ENCODE measurements around the gene ARPC4.
A peak's percentile ranks its signal among the peaks of the same experiment; 100 is the strongest.

The ARPC4 gene

GRCh38 chr3:9792405-9793160 lies at the start of gene ARPC4, which contains the start of gene TADA3:
Gene ARPC4, plus strand, starts transcription at chr3:9793082. Its CDS starts 40 bp downstream, at chr3:9793122.
Gene TADA3, minus strand, starts transcription at chr3:9792473. Its CDS starts 1,007 bp downstream, at chr3:9791466.
- DNase-seq: peak; percentile 87

DNA sequence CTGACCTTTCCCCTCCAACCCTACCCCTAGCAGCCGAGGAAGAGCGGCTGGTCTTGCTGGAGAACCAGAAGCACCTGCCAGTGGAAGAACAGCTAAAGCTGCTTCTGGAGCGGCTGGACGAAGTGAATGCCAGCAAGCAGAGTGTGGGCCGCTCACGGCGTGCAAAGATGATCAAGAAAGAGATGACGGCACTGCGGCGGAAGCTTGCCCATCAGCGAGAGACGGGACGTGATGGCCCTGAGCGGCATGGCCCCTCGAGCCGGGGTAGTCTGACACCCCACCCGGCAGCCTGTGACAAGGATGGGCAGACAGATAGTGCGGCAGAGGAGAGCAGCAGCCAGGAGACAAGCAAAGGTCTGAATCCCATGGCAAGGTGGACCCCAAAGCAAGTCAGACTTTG lies 49.3 kb upstream of the ARPC4 start:
- DNase-seq: no peak

GRCh38 chr3:9744162-9744561 lies 48.7 kb upstream of the ARPC4 start:
- DNase-seq: no peak

- no peak for DNase-seq
These were observed 47.4 kb upstream of the ARPC4 start for GRCh38 chr3:9745521-9745920.

- DNase-seq: no peak
These were observed 46.6 kb upstream of the ARPC4 start for GRCh38 chr3:9746330-9746729.

GRCh38 chr3:9747267-9747666 lies 45.6 kb upstream of the ARPC4 start:
- no peak for DNase-seq

DNA sequence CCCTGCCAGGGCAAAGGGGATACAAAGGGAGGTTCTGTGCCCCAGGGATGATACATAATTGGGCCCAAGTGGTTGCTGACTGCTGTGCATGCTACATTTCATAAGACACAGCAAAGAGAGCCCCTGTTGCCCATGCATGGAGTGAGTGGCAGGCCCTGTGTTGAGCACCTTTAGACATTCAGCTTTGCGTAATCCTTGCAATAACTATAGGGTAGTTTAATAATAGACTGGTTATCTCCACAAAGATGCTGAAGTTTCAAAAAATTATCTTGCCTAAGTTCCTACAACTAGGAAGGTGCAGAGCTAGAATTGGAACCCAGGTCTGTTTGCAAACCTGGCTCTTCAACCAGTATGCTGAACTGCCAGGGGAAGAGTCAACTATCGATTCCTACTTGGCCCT lies 44.9 kb upstream of the ARPC4 start:
- DNase-seq: no peak

DNA sequence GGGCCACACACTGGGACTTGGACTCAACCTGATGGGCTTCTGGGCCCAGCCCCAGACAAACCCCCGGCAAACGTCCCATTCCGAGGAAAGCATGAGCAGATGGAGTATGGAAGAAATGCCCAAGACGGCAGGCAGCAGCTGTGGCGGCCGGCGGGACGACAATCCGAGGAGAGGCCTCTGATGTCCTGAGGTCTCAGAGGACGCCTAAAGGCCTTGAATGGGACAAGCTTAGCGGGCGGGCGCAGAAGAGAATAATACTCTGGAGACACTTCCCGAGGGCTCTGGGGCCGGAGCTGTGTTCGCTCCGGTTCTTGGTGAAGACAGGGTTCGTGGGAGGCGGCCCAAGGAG lies 43.6 kb upstream of the ARPC4 start:
- DNase-seq: no peak

DNA sequence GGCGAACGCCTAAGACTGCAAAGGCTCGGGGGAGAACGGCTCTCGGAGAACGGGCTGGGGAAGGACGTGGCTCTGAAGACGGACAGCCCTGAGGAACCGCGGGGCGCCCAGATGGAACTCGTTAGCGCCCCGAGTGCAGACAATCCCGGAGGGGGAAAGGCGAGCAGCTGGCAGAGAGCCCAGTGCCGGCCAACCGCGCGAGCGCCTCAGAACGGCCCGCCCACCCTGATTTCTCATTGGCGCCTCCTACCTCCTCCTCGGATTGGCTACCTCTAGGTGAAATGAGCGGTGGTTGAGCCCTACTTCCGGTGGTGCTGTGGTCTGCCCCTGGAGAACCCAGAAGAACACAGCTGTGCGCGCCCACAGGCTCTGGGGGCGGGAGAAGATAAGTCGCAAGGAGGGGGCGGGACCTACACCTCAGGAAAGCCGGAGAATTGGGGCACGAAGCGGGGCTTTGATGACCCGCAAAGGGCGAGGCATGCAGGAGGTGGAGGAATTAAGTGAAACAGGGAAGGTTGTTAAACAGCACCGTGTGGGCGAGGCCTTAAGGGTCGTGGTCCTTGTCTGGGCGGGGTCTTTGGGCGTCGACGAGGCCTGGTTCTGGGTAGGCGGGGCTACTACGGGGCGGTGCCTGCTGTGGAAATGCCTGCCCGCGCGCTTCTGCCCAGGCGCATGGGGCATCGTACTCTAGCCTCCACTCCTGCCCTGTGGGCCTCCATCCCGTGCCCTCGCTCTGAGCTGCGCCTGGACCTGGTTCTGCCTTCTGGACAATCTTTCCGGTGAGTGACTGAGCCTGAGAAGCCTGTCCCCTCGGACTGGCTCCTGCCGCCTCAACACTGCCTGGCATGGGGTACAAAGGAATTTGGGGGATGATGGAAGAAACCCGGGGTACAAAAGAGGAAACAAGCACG lies 43.0 kb upstream of the ARPC4 start, which contains the start of gene OGG1:
Gene OGG1 (plus strand): TSS at position 308 of the 911 bp plus-strand sequence. CDS start 335 bp downstream, at position 643.
- peak; percentile 90 for DNase-seq

- no peak for DNase-seq
These were observed 42.1 kb upstream of the ARPC4 start for GRCh38 chr3:9750556-9751411.

GRCh38 chr3:9754678-9755077 lies 38.2 kb upstream of the ARPC4 start:
- no peak for DNase-seq

- no peak for DNase-seq
These were observed 35.5 kb upstream of the ARPC4 start for GRCh38 chr3:9757427-9757826.

- no peak for DNase-seq
These were observed 31.9 kb upstream of the ARPC4 start for GRCh38 chr3:9760779-9761505.

DNA sequence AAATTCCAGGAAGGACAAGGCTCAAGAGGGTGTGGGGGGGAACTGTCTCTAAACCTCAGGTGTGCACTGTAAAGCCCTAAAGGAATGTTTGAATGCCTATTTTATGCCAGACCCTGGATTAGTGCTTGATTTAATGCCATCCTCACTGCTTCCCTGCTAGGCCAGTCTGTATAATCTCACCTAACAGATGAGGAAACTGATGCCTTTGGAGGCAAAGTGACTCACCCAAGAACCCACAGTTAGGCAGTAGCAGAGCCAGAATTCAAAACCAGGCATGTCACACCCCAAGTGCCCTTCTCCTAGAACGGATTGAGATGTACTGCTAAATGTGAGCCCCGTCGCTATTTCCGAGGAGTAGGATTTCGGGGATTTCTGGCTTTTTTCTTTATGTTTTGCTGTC lies 31.0 kb upstream of the ARPC4 start:
- DNase-seq: no peak

- DNase-seq: no peak
These were observed 30.0 kb upstream of the ARPC4 start for GRCh38 chr3:9762871-9763270.

- DNase-seq: no peak
These were observed 27.0 kb upstream of the ARPC4 start for GRCh38 chr3:9765865-9766264.

- DNase-seq: no peak
These were observed 25.5 kb upstream of the ARPC4 start for GRCh38 chr3:9767418-9767817.

- DNase-seq: no peak
These were observed 24.6 kb upstream of the ARPC4 start for GRCh38 chr3:9768141-9768775.

- DNase-seq: no peak
These were observed 23.9 kb upstream of the ARPC4 start for GRCh38 chr3:9769012-9769411.

GRCh38 chr3:9769426-9770275 lies 23.2 kb upstream of the ARPC4 start, which contains the start of gene CAMK1:
Gene CAMK1, minus strand, starts transcription at chr3:9769947. Its CDS starts 2,198 bp downstream, at chr3:9767749.
- DNase-seq: peak; percentile 63

Measured in stimulated activated CD4-positive, alpha-beta T cell treated with anti-CD3 and anti-CD28 coated beads, Interleukin-12 subunit alpha, Interleukin-12 subunit beta, amount 100 ng/mL, for 4 hours (primary cell).